Measurements from ENCODE around the gene CADM2. TPM values are rescaled to one million over a fixed set of nuclear protein-coding genes. Genes with fewer than 3 reads are reported as not detected.

CADM2 gene
- total RNA-seq, 4 donors from 2014 or later = 0.13 to 4.3 (median 4.1) TPM

DNA sequence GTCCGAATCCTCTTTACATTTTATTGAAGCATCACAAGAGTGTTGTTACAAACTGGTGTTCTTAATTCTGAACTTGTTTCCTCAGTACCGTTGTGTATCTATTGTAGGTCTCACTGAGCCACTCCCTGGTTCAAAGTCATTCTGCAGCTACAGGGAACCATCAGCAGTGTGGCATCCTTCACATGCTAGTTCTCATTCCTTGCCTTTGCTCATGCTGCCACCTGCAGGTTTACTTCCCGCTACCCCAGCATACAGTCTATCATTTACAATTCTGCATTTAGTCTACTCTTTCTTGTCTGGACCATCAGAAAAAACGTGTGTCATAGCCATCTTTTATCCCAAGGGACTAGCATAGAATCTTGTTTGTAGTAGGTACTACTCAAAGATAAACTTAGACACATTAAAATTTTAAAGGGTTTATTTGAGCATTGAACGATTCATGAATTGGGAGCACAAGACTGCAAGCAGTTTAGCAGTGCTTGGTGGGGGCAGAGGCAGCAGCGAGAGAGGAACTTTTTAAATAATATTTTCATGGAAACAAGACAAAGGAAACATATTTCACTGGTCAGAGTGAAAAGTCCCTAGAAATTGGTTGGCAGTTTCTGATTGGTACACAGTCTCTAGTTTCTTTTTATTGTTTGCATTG lies 402.1 kb downstream of the CADM2 start:
- TF ChIP-seq, protein P1, sequence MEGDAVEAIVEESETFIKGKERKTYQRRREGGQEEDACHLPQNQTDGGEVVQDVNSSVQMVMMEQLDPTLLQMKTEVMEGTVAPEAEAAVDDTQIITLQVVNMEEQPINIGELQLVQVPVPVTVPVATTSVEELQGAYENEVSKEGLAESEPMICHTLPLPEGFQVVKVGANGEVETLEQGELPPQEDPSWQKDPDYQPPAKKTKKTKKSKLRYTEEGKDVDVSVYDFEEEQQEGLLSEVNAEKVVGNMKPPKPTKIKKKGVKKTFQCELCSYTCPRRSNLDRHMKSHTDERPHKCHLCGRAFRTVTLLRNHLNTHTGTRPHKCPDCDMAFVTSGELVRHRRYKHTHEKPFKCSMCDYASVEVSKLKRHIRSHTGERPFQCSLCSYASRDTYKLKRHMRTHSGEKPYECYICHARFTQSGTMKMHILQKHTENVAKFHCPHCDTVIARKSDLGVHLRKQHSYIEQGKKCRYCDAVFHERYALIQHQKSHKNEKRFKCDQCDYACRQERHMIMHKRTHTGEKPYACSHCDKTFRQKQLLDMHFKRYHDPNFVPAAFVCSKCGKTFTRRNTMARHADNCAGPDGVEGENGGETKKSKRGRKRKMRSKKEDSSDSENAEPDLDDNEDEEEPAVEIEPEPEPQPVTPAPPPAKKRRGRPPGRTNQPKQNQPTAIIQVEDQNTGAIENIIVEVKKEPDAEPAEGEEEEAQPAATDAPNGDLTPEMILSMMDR (IDR thresholded peaks at IDR 0.05) = peak in 3 of 6 experiments; percentile 45 to 60 (median 50)
- TF ChIP-seq POLR2A (IDR thresholded peaks at IDR 0.05) = no peak
- peak; percentile 30 to 53 for DNase-seq
- Histone ChIP-seq H3K36me3 (no peaks in the 10 kb centered on the region), H3K27me3 (no peaks in the 10 kb centered on the region), H3K9me3 (no peaks in the 10 kb centered on the region), H3K27ac (no peak overlapping the region), H3K4me1 (no peaks in the 10 kb centered on the region), H3K4me3 (replicated peaks in 1 of 3) (no peak overlapping the region)
- 37 to 44% methylated on average over 6 of the region's 6 CpGs for WGBS, 2 donors
- intact Hi-C loops (cut with DNase I) = loop anchor here (10.0 kb wide), 1 partner anchor 816 kb away; no protein-coding TSS in a partner anchor

DNA sequence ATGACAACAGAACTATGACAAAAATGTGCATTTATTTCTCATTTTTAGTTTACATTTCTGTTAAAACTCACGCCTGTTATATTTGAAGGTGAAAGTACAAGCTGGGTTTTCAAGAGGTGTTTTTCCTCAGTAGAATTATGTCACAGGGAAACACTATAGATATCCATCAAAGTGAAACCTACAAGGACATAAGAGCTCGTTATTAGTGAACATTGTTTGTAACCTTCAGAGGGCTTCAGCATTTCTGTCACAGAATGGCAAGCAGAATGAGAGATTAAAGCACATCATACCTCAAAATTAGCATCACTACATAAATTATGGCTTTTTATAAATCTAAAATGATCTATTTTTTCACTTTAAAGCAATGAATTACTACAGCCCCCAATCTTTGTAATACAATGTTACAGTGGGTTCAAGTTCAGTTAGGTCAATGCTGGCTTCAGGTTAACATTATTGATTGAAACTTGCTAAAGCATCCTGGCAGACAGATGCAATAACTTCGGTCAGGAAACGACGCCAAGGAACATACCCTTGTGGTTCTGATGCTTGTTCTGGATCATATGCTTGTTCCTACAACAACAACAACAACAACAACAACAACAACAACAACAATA lies 405.6 kb downstream of the CADM2 start:
- H3K27me3 ChIP-seq = no peaks in the 10 kb centered on the region
- TF ChIP-seq, protein P1 (IDR thresholded peaks at IDR 0.05) = no peak
- TF ChIP-seq POLR2A (IDR thresholded peaks at IDR 0.05) = no peak
- H3K4me3 ChIP-seq (replicated peaks in 1 of 3) = no peak overlapping the region
- DNase-seq = no peak
- 81 to 82% methylated on average over 5 of the region's 5 CpGs for WGBS, 2 donors
- H3K27ac ChIP-seq = no peak overlapping the region
- no peaks in the 10 kb centered on the region for H3K9me3 ChIP-seq
- no peaks in the 10 kb centered on the region for H3K36me3 ChIP-seq
- intact Hi-C loops (cut with DNase I) = loop anchor here (10.0 kb wide), 1 partner anchor 820 kb away; no protein-coding TSS in a partner anchor
- H3K4me1 ChIP-seq = no peaks in the 10 kb centered on the region

DNA sequence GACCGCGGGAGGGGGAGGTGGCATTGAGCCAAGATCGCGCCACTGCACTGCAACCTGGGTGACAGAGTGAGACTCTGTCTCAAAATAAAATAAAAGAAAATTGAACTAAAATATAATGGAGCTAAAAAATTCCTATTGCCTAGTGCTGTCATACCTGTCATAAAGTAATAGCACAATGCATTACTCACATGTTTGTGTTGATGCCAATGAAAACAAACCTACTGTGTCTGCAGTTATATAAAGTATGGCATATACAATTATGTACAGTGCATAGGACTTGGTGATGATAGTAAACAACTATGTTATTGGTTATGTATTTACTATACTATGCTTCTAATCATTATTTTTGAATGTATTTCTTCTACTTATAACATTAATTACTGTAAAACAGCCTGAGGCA lies 411.6 kb downstream of the CADM2 start:
- 91 to 92% methylated on average over 4 of the region's 4 CpGs for WGBS, 2 donors
- intact Hi-C loops (cut with DNase I) = no loop called here
- Histone ChIP-seq H3K9me3 (no peaks in the 10 kb centered on the region), H3K4me1 (no peaks in the 10 kb centered on the region), H3K4me3 (replicated peaks in 1 of 3) (no peak overlapping the region), H3K27me3 (no peaks in the 10 kb centered on the region), H3K36me3 (no peaks in the 10 kb centered on the region), H3K27ac (no peak overlapping the region)
- DNase-seq = no peak
- TF ChIP-seq POLR2A (IDR thresholded peaks at IDR 0.05) = no peak
- TF ChIP-seq, protein P1 (IDR thresholded peaks at IDR 0.05) = no peak

DNA sequence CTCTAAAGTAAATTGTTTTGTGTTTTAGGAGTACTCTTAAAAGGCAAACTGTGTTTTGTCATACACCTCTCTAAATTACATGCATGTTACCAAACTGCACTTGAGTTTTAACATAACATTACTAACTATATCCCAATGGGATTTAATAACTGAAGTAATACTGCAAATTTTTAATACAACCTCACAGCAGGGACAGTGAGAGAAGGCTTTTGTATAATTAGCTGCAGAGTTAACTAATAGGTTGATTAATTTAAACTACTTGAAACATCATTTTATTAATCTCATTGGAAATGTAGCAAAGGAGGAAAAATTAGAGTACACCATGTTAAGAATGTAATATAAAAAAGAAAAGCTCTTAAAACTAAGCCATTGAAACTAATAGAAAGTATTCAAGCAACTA lies 417.3 kb downstream of the CADM2 start:
- Histone ChIP-seq H3K9me3 (no peaks in the 10 kb centered on the region), H3K36me3 (no peaks in the 10 kb centered on the region), H3K27me3 (no peaks in the 10 kb centered on the region), H3K4me3 (replicated peaks in 1 of 3) (no peak overlapping the region), H3K4me1 (no peaks in the 10 kb centered on the region), H3K27ac (no peak overlapping the region)
- DNase-seq = no peak
- intact Hi-C loops (cut with DNase I) = no loop called here
- TF ChIP-seq, protein P1 (IDR thresholded peaks at IDR 0.05) = no peak
- TF ChIP-seq POLR2A (IDR thresholded peaks at IDR 0.05) = no peak

DNA sequence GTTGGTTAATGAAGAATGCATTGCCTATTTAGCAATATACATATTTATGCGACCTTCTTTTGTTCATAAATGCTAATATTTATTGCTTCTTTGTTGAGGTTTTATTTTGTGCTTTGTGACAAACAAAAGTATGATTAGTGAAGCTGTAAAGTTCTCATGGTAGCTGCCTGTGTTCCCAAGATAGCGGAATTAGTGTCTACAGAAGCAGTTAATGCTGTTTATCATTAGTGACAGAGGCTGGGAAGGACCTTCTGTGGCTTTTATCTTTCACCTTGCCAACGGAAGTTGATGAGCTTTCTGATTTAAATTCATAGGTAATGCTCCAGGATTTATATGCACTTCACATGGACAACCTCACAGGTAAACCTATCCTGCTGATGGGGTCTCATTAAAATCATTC lies 418.3 kb downstream of the CADM2 start:
- Histone ChIP-seq H3K27ac (no peak overlapping the region), H3K4me1 (no peaks in the 10 kb centered on the region), H3K4me3 (replicated peaks in 1 of 3) (no peak overlapping the region), H3K36me3 (no peaks in the 10 kb centered on the region), H3K9me3 (no peaks in the 10 kb centered on the region), H3K27me3 (no peaks in the 10 kb centered on the region)
- no peak for DNase-seq
- intact Hi-C loops (cut with DNase I) = no loop called here
- whole genome bisulfite sequencing, 2 donors = 66 to 74% methylated on average over 3 of the region's 3 CpGs
- TF ChIP-seq, protein P1 (IDR thresholded peaks at IDR 0.05) = no peak
- TF ChIP-seq POLR2A (IDR thresholded peaks at IDR 0.05) = no peak

Measured in thyroid gland (tissue), 4 donors.